ENCODE measurements around the gene GCNA. TPM values are rescaled to one million over a fixed set of nuclear protein-coding genes. Genes with fewer than 3 reads are reported as not detected.

Gene GCNA
- total and polyA plus RNA-seq, 2 experiments from 2014 or later = 1.2 to 1.5 TPM

GRCh38 chrX:71615954-71616353 lies 37.7 kb downstream of the GCNA start (continued):
- TF ChIP-seq CTCF (conservative IDR thresholded peaks at IDR 0.05; ENCODE audit: low read depth in 2 of 2) (no peak), EZH2 (IDR thresholded peaks at IDR 0.05; ENCODE audit: low read depth, unreplicated experiment) (no peak)

GRCh38 chrX:71616672-71617529 lies 38.7 kb downstream of the GCNA start:
- Histone ChIP-seq H3K27ac (ENCODE audit: low read depth) (no peak overlapping the region), H3K4me3 (no peak overlapping the region), H3K4me1 (ENCODE audit: insufficient read depth) (no peaks in the 10 kb centered on the region), H3K27me3 (ENCODE audit: insufficient read depth) (no peaks in the 10 kb centered on the region), H2AFZ (no peak overlapping the region), H4K20me1 (replicated peaks; ENCODE audit: insufficient read depth) (no peaks in the 10 kb centered on the region), H3K4me2 (no peak overlapping the region), H3K79me2 (replicated peaks; ENCODE audit: insufficient read depth) (no peaks in the 10 kb centered on the region), H3K36me3 (ENCODE audit: insufficient read depth) (no peaks in the 10 kb centered on the region), H3K9me2 (ENCODE audit: insufficient read depth) (no peaks in the 10 kb centered on the region), H3F3A (replicated peaks; ENCODE audit: low read depth) (no peaks in the 10 kb centered on the region)
- TF ChIP-seq CTCF (conservative IDR thresholded peaks at IDR 0.05; ENCODE audit: low read depth in 2 of 2) (peak in 1 of 2 experiments; percentile 32; a peak in 1 of 4 replicates), JUNB (IDR thresholded peaks at IDR 0.05; ENCODE audit: unreplicated experiment) (no peak), REST (IDR thresholded peaks at IDR 0.05; ENCODE audit: unreplicated experiment) (no peak), EZH2phosphoT487 (IDR thresholded peaks at IDR 0.05; ENCODE audit: unreplicated experiment) (no peak), STAT1 (IDR thresholded peaks at IDR 0.05; ENCODE audit: unreplicated experiment) (no peak)
- H3K36me3 Mint-ChIP-seq (ENCODE audit: low read depth) = peaks cover 12% of the 10 kb centered on the region
- peak; percentile 8 for DNase-seq (ENCODE audit: low spot score)
- no peak overlapping the region for H3K4me3 Mint-ChIP-seq
- H3K4me1 Mint-ChIP-seq = no peaks in the 10 kb centered on the region
- H3K27ac Mint-ChIP-seq = no peak overlapping the region; the same call in 1 of the 2 replicates
- H3K9me3 Mint-ChIP-seq = no peaks in the 10 kb centered on the region; the same call in 2 of the 3 replicates
- ATAC-seq = peak; percentile 77
- H3K27me3 Mint-ChIP-seq (ENCODE audit: insufficient read depth, low read depth, poor library complexity) = peaks cover 2% of the 10 kb centered on the region

All from GM23338 (cell line).